ENCODE data around the gene UPB1.

DNA sequence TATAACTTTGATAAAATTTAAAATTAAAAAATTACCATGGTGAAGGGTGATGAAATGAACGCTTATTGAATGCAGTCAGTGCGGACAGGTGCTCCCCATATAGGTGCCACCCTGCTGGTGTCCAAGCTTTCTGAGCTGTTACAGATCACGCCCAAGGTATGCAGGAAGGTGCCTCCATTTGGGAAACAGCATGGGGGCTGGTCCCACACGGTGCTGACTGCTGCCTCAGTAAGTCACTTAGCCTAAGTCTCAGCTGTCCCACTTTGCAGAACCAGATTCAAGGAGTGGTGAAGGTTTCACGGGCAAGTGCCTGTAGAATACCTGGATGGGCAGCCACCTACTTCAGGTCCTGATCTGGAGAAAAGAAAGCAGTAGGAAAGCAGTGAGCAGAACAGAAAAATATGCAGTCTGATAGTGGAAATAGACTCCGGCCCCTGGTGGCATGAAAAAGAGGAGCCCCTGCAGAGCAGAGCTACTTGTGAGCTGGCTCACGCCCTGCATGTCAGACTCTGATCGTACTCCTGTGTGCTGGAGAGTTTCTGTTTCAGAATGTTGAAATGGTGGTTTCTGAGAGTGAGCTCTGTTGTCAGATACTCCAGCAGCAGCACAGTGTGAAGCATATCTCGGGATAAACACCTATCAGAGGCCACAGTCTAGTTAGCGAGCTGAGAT is 34.6 kb upstream of the UPB1 start:
- TF ChIP-seq, protein P1, sequence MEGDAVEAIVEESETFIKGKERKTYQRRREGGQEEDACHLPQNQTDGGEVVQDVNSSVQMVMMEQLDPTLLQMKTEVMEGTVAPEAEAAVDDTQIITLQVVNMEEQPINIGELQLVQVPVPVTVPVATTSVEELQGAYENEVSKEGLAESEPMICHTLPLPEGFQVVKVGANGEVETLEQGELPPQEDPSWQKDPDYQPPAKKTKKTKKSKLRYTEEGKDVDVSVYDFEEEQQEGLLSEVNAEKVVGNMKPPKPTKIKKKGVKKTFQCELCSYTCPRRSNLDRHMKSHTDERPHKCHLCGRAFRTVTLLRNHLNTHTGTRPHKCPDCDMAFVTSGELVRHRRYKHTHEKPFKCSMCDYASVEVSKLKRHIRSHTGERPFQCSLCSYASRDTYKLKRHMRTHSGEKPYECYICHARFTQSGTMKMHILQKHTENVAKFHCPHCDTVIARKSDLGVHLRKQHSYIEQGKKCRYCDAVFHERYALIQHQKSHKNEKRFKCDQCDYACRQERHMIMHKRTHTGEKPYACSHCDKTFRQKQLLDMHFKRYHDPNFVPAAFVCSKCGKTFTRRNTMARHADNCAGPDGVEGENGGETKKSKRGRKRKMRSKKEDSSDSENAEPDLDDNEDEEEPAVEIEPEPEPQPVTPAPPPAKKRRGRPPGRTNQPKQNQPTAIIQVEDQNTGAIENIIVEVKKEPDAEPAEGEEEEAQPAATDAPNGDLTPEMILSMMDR (IDR thresholded peaks at IDR 0.05; ENCODE audit: low read depth, low read length, poor library complexity, severe bottlenecking), result no peak
- TF ChIP-seq EZH2phosphoT487 (IDR thresholded peaks at IDR 0.05; ENCODE audit: borderline replicate concordance, low read length), result no peak

Data from DOHH2 (cell line).